ENCODE data around the gene PTPRG. TPM values are rescaled to one million over a fixed set of nuclear protein-coding genes. Genes with fewer than 3 reads are reported as not detected.

Gene PTPRG
- total RNA-seq, 1 experiment from 2014 or later: 0.74 TPM

DNA sequence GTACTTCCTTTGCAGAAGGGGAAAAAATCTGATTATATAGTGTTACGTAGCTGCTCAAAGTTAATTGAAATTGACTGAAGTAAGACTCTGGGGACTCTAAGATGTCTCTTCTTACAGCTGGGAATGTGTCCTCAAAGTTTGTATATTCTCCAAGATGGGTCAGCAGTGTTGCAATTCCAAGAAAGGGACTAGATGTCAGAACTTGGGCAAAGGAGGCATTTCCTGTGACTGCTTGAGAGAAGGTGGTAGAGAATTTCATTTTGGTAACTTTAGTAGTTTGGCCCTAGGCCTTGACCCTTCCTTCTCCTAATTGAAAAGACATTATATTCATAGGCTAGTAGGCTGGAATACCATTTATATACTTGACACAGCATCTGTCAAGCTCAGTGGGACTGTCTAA, 33.9 kb downstream of the PTPRG start:
- DNase-seq (ENCODE audit: low read depth, low spot score): no peak
- in situ Hi-C loops (cut with HindIII; ENCODE audit: low pct_unique_long_range_greater_than_20kb, low sequenced_read_pairs): no loop called here
- no peak for ATAC-seq
- no peak overlapping the region for H3K4me3 ChIP-seq (ENCODE audit: low read depth in 2 of 2, low read length in 2 of 2)
- intact Hi-C loops (cut with micrococcal nuclease; ENCODE audit: unreplicated experiment): no loop called here
- ChIA-PET POLR2A (no interaction called here), CTCF (no interaction called here)
- TF ChIP-seq, protein P1, sequence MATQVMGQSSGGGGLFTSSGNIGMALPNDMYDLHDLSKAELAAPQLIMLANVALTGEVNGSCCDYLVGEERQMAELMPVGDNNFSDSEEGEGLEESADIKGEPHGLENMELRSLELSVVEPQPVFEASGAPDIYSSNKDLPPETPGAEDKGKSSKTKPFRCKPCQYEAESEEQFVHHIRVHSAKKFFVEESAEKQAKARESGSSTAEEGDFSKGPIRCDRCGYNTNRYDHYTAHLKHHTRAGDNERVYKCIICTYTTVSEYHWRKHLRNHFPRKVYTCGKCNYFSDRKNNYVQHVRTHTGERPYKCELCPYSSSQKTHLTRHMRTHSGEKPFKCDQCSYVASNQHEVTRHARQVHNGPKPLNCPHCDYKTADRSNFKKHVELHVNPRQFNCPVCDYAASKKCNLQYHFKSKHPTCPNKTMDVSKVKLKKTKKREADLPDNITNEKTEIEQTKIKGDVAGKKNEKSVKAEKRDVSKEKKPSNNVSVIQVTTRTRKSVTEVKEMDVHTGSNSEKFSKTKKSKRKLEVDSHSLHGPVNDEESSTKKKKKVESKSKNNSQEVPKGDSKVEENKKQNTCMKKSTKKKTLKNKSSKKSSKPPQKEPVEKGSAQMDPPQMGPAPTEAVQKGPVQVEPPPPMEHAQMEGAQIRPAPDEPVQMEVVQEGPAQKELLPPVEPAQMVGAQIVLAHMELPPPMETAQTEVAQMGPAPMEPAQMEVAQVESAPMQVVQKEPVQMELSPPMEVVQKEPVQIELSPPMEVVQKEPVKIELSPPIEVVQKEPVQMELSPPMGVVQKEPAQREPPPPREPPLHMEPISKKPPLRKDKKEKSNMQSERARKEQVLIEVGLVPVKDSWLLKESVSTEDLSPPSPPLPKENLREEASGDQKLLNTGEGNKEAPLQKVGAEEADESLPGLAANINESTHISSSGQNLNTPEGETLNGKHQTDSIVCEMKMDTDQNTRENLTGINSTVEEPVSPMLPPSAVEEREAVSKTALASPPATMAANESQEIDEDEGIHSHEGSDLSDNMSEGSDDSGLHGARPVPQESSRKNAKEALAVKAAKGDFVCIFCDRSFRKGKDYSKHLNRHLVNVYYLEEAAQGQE (IDR thresholded peaks at IDR 0.05; ENCODE audit: insufficient read depth in 1 of 2, low read depth in 2 of 2, low read length in 1 of 2): no peak
- TF ChIP-seq POLR2AphosphoS5 (IDR thresholded peaks at IDR 0.05; ENCODE audit: low read depth, low read length): no peak
- BruUV-seq (replicated peaks): no TSS peak
- no peaks in the 10 kb centered on the region for H3K4me1 ChIP-seq (ENCODE audit: control insufficient read depth, insufficient read depth, low read length)
- H3K36me3 ChIP-seq (ENCODE audit: control insufficient read depth, insufficient read depth, low read length): no peaks in the 10 kb centered on the region
- no peaks in the 10 kb centered on the region for H3K9me3 ChIP-seq (ENCODE audit: control insufficient read depth, insufficient read depth, low read depth, low read length)
- no peak overlapping the region for H3K27ac ChIP-seq (ENCODE audit: low read length)
- H3K27me3 ChIP-seq (ENCODE audit: control insufficient read depth, insufficient read depth, low read length): no peaks in the 10 kb centered on the region

DNA sequence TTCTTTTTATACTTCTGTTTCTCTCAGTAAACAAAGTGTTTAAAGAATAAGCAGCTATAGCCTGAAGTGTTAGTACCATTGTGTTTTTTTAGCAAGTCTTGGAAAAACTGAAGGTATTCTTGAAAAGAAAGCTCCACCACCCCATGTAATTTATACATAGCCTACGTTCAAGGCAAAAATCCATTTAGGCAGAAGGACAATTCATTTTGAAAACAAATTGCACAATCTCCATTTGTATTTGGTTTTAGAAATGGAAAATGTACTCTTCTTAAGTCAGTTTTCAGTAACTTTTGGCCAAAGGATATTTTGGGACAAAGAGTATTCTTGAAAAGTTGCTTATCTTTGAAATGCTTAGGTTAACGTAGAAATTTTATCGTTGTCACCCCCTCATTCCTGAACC, 34.5 kb downstream of the PTPRG start:
- Histone ChIP-seq H3K27me3 (ENCODE audit: control insufficient read depth, insufficient read depth, low read length) (no peaks in the 10 kb centered on the region), H3K36me3 (ENCODE audit: control insufficient read depth, insufficient read depth, low read length) (no peaks in the 10 kb centered on the region), H3K9me3 (ENCODE audit: control insufficient read depth, insufficient read depth, low read depth, low read length) (no peaks in the 10 kb centered on the region), H3K27ac (ENCODE audit: low read length) (no peak overlapping the region), H3K4me3 (ENCODE audit: low read depth in 2 of 2, low read length in 2 of 2) (no peak overlapping the region), H3K4me1 (ENCODE audit: control insufficient read depth, insufficient read depth, low read length) (no peaks in the 10 kb centered on the region)
- ChIA-PET CTCF (no interaction called here), POLR2A (no interaction called here)
- intact Hi-C loops (cut with micrococcal nuclease; ENCODE audit: unreplicated experiment) (no loop called here), in situ Hi-C loops (cut with HindIII; ENCODE audit: low pct_unique_long_range_greater_than_20kb, low sequenced_read_pairs) (no loop called here)
- BruUV-seq (replicated peaks): no TSS peak
- TF ChIP-seq, protein P2, sequence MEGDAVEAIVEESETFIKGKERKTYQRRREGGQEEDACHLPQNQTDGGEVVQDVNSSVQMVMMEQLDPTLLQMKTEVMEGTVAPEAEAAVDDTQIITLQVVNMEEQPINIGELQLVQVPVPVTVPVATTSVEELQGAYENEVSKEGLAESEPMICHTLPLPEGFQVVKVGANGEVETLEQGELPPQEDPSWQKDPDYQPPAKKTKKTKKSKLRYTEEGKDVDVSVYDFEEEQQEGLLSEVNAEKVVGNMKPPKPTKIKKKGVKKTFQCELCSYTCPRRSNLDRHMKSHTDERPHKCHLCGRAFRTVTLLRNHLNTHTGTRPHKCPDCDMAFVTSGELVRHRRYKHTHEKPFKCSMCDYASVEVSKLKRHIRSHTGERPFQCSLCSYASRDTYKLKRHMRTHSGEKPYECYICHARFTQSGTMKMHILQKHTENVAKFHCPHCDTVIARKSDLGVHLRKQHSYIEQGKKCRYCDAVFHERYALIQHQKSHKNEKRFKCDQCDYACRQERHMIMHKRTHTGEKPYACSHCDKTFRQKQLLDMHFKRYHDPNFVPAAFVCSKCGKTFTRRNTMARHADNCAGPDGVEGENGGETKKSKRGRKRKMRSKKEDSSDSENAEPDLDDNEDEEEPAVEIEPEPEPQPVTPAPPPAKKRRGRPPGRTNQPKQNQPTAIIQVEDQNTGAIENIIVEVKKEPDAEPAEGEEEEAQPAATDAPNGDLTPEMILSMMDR (IDR thresholded peaks at IDR 0.05): no peak
- TF ChIP-seq TCF7L2 (IDR thresholded peaks at IDR 0.05; ENCODE audit: low read depth, low read length) (no peak), SIN3A (IDR thresholded peaks at IDR 0.05; ENCODE audit: borderline replicate concordance, insufficient read depth, low read depth, low read length) (no peak), POLR2AphosphoS5 (IDR thresholded peaks at IDR 0.05; ENCODE audit: low read depth, low read length) (no peak)
- TF ChIP-seq, protein P1 (IDR thresholded peaks at IDR 0.05; ENCODE audit: insufficient read depth in 1 of 2, low read depth in 2 of 2, low read length in 1 of 2): no peak
- no peak for ATAC-seq
- DNase-seq (ENCODE audit: low read depth, low spot score): no peak

All from Panc1 (cell line).